Skeletal muscle satellite cell (primary cell): ENCODE data around the gene SNX25.
A peak's percentile ranks its signal among the peaks of the same experiment; 100 is the strongest.

ENCODE experiments used
- H3K27me3 ChIP-seq: 2 replicates; pipeline ENCODE4 v1.7.0; 2013; ENCODE audit warnings: low read length; ENCODE audit not compliant: control insufficient read depth, insufficient read depth
- H3K36me3 ChIP-seq: 2 replicates; pipeline ENCODE4 v1.7.0; 2013; ENCODE audit warnings: mild to moderate bottlenecking, control low read depth, low read length; ENCODE audit not compliant: insufficient read depth
- H3K4me1 ChIP-seq: 2 replicates; pipeline ENCODE4 v1.7.0; 2013; ENCODE audit warnings: low read length; ENCODE audit not compliant: control insufficient read depth, insufficient read depth
- H3K4me2 ChIP-seq: 2 replicates; pipeline ENCODE4 v1.7.0; 2013; ENCODE audit warnings: mild to moderate bottlenecking, low read length
- H3K4me3 ChIP-seq: 2 replicates; pipeline ENCODE4 v1.7.0; 2013; ENCODE audit warnings: low read length
- H3K9ac ChIP-seq: 2 replicates; pipeline ENCODE4 v1.7.0; 2013; ENCODE audit warnings: mild to moderate bottlenecking, low read depth, low read length, moderate library complexity
- H3K9me3 ChIP-seq: replicated peaks from 2 replicates; pipeline ENCODE4 v1.7.0; 2013; ENCODE audit warnings: mild to moderate bottlenecking, control low read depth, low read length

SNX25 gene

DNA sequence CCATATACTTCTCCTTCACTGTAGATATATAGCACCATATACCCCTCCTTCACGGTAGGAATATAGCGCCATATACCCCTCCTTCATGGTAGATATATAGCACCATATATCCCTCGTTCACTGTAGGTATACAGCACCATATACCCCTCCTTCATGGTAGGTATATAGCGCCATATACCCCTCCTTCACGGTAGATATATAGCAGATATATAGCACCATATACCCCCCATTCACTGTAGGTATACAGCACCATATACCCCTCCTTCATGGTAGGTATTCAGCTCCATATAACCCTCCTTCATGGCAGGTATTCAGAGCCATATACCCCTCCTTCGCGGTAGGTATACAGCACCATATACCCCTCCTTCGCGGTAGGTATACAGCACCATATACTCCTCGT, 12.5 kb downstream of the SNX25 start:
- Histone ChIP-seq H3K27me3 (no peaks in the 10 kb centered on the region), H3K4me2 (no peak overlapping the region), H3K9ac (no peak overlapping the region), H3K36me3 (no peaks in the 10 kb centered on the region), H3K4me3 (no peak overlapping the region), H3K4me1 (peaks cover 36% of the 10 kb centered on the region), H3K9me3 (no peaks in the 10 kb centered on the region)

DNA sequence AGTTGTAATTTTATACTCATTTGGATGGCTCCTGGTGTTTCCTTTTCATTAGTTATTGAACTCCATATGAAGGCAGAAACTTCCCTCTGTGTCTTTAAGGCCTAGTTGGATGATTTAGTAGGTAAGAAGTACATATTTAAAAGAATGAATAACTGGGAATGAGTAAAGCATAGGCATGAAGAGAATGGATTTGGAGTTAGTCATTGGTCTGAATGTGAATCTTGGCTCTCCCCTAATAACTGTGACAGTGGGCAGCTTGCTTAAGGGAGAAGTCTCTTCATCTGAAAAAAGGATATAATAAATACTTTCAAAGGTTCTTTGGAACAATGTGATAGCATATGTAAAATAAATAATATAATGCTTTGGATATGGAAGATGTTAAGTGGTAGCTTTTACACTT, 13.2 kb downstream of the SNX25 start:
- H3K9me3 ChIP-seq: no peaks in the 10 kb centered on the region
- H3K4me3 ChIP-seq: peak overlapping the region; percentile 32
- H3K4me2 ChIP-seq: peak overlapping the region; percentile 18
- H3K36me3 ChIP-seq: no peaks in the 10 kb centered on the region
- peaks cover 30% of the 10 kb centered on the region for H3K4me1 ChIP-seq
- H3K9ac ChIP-seq: peak overlapping the region; percentile 3
- H3K27me3 ChIP-seq: no peaks in the 10 kb centered on the region

GRCh38 chr4:185224597-185224996, 15.2 kb downstream of the SNX25 start:
- Histone ChIP-seq H3K9ac (no peak overlapping the region), H3K36me3 (no peaks in the 10 kb centered on the region), H3K9me3 (no peaks in the 10 kb centered on the region), H3K4me1 (peaks cover 27% of the 10 kb centered on the region), H3K4me3 (no peak overlapping the region), H3K4me2 (no peak overlapping the region), H3K27me3 (no peaks in the 10 kb centered on the region)

DNA sequence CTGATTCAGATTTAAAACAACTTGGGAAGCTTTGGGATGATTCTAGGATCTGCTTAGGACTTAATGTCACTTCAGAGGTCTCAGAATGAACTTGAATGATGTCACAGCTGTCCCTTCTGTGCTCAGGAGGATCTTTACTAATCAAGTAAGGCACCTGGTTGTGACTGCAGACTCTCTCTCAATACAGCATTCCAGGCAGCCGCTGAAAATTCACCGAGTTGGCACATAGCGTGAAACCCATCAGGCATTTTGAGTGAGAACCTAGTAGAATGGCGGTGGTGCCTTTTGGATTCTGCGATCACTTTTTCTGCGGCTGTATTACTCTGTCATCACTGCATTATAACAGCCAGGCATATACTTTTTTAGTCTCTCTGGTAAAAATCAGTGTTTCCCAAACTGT, 16.5 kb downstream of the SNX25 start:
- H3K36me3 ChIP-seq: no peaks in the 10 kb centered on the region
- H3K9ac ChIP-seq: no peak overlapping the region
- no peak overlapping the region for H3K4me3 ChIP-seq
- H3K4me1 ChIP-seq: peaks cover 22% of the 10 kb centered on the region
- no peaks in the 10 kb centered on the region for H3K9me3 ChIP-seq
- H3K4me2 ChIP-seq: no peak overlapping the region
- no peaks in the 10 kb centered on the region for H3K27me3 ChIP-seq

GRCh38 chr4:185227131-185227551, 17.7 kb downstream of the SNX25 start:
- Histone ChIP-seq H3K4me3 (no peak overlapping the region), H3K27me3 (no peaks in the 10 kb centered on the region), H3K9ac (no peak overlapping the region), H3K4me1 (peaks cover 13% of the 10 kb centered on the region), H3K9me3 (no peaks in the 10 kb centered on the region), H3K36me3 (no peaks in the 10 kb centered on the region), H3K4me2 (no peak overlapping the region)

DNA sequence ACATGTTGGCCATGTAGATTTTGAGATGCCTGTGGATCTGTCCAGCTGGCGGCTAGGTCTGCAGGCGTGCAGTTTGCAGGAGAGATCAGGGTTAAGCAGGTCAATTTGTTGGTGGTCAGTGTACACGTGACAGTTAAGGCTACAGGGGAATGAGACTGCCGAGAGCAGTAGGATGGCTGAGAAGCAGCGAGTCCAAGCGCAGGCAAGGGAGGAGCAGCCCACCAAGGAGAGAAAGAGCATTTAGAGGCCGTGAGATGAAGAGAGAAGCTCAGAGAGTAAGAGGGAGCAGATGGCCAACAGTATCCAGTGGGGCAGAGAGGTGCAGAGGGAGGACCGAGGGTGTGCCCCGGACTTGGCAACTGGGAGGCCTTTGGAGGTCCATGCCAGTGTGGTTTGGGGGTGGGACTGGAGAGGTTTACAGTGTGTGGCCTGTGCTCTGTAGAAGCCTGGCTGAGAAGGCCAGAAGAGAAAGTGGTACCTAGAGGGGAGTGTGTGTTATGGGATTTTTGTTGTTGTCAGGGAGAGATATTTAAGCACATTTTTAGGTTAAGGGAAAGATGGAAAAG, 18.4 kb downstream of the SNX25 start:
- Histone ChIP-seq H3K4me2 (no peak overlapping the region), H3K4me3 (no peak overlapping the region), H3K27me3 (no peaks in the 10 kb centered on the region), H3K36me3 (no peaks in the 10 kb centered on the region), H3K9me3 (no peaks in the 10 kb centered on the region), H3K4me1 (peaks cover 11% of the 10 kb centered on the region), H3K9ac (no peak overlapping the region)

- Histone ChIP-seq H3K9me3 (no peaks in the 10 kb centered on the region), H3K36me3 (no peaks in the 10 kb centered on the region)
Observed at GRCh38 chr4:185229021-185229818, 19.8 kb downstream of the SNX25 start.

GRCh38 chr4:185232370-185232769, 23.0 kb downstream of the SNX25 start:
- no peaks in the 10 kb centered on the region for H3K9me3 ChIP-seq
- no peak overlapping the region for H3K9ac ChIP-seq
- no peak overlapping the region for H3K4me3 ChIP-seq
- no peaks in the 10 kb centered on the region for H3K27me3 ChIP-seq
- peaks cover 8% of the 10 kb centered on the region for H3K4me1 ChIP-seq
- H3K36me3 ChIP-seq: no peaks in the 10 kb centered on the region
- no peak overlapping the region for H3K4me2 ChIP-seq

More at GRCh38 chr4:185229021-185229818, 19.8 kb downstream of the SNX25 start:
- Histone ChIP-seq H3K27me3 (no peaks in the 10 kb centered on the region), H3K4me2 (no peak overlapping the region), H3K4me1 (peaks cover 4% of the 10 kb centered on the region), H3K9ac (no peak overlapping the region), H3K4me3 (no peak overlapping the region)

DNA sequence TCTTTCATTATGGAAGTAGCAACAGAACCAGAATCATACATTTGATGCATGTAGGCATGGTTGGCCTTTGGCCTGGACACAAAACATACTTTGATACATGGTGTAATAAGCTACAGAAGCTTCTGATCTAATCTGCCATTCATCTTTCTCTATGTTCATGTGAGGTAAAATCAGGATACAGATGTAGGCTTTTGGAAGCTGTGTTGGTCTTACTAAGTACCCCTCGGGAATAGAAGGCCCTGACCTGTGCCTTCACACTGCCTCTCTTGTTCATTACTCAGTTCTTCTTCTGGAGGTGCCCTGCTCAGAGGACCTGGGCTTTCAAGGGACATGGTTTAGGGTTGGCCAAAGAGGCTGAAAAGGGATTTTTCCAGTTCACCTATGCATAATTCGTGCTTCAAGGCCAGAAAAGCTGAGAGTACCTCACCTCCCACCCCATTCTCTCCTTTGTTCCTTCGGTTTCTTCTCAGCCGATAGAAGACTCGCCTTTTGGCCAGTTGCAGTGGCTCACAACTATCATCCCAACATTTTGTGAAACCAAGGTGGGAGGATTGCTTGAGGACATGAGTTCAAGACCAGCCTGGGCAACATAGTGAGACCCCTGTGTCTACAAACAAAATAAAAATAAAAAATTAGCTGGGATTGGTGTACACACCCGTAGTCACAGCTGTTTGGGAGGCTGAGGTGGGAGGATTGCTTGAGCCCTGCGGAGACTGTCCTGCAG, 25.9 kb downstream of the SNX25 start:
- H3K36me3 ChIP-seq: no peaks in the 10 kb centered on the region
- H3K4me2 ChIP-seq: no peak overlapping the region
- no peak overlapping the region for H3K4me3 ChIP-seq
- H3K9me3 ChIP-seq: no peaks in the 10 kb centered on the region
- H3K4me1 ChIP-seq: peaks cover 19% of the 10 kb centered on the region
- no peak overlapping the region for H3K9ac ChIP-seq
- H3K27me3 ChIP-seq: no peaks in the 10 kb centered on the region

GRCh38 chr4:185235843-185236503, 26.6 kb downstream of the SNX25 start:
- H3K4me3 ChIP-seq: no peak overlapping the region
- H3K4me1 ChIP-seq: peaks cover 19% of the 10 kb centered on the region
- H3K4me2 ChIP-seq: no peak overlapping the region
- no peaks in the 10 kb centered on the region for H3K9me3 ChIP-seq
- no peaks in the 10 kb centered on the region for H3K27me3 ChIP-seq
- no peak overlapping the region for H3K9ac ChIP-seq
- H3K36me3 ChIP-seq: no peaks in the 10 kb centered on the region

DNA sequence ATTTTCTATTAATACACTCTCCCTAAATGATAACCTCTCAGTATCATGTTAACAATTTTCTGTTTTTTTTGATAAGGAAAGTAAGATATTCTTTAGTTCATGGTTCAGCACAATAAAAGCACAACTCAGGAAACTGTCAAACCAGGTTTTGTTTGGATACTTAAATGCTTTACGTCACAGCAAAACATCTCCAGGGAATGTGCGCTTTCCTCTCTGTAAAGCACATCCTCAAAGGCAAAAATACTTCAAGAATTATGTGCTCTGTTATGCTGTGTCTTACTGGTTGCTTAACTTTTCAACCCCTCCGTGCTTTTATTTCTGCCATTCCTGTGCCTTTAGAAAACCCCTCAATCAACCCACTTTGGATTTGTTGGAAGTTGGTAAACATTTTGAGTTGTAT, 27.8 kb downstream of the SNX25 start:
- Histone ChIP-seq H3K9me3 (no peaks in the 10 kb centered on the region), H3K36me3 (no peaks in the 10 kb centered on the region), H3K4me3 (no peak overlapping the region), H3K27me3 (no peaks in the 10 kb centered on the region), H3K4me1 (peaks cover 17% of the 10 kb centered on the region), H3K9ac (no peak overlapping the region), H3K4me2 (no peak overlapping the region)
